ENCODE results near the gene PLEKHH3.

The PLEKHH3 gene

GRCh38 chr17:42676424-42677011, at the start of gene PLEKHH3:
TSS of gene PLEKHH3 (minus strand) at chr17:42676994. CDS start at chr17:42676563, 431 bp downstream.
- no peak for DNase-seq (ENCODE audit: low read depth)

- no peak for DNase-seq (ENCODE audit: low read depth)
These were observed 48.3 kb upstream of the PLEKHH3 start for GRCh38 chr17:42725143-42725542.

- peak; percentile 58 for DNase-seq (ENCODE audit: low read depth)
These were observed 46.8 kb upstream of the PLEKHH3 start for GRCh38 chr17:42723636-42724035.

- peak; percentile 67 for DNase-seq (ENCODE audit: low read depth)
These were observed 44.3 kb upstream of the PLEKHH3 start for GRCh38 chr17:42720996-42721583.

- DNase-seq (ENCODE audit: low read depth): no peak
These were observed 32.8 kb upstream of the PLEKHH3 start for GRCh38 chr17:42709561-42709960.

GRCh38 chr17:42708588-42708987, 31.8 kb upstream of the PLEKHH3 start:
- DNase-seq (ENCODE audit: low read depth): no peak

GRCh38 chr17:42706732-42707131, 29.9 kb upstream of the PLEKHH3 start:
- no peak for DNase-seq (ENCODE audit: low read depth)

GRCh38 chr17:42704837-42705494, 28.2 kb upstream of the PLEKHH3 start:
- no peak for DNase-seq (ENCODE audit: low read depth)

- no peak for DNase-seq (ENCODE audit: low read depth)
These were observed 27.7 kb upstream of the PLEKHH3 start for GRCh38 chr17:42704490-42704836.

GRCh38 chr17:42702446-42702845, 25.7 kb upstream of the PLEKHH3 start:
- no peak for DNase-seq (ENCODE audit: low read depth)

- no peak for DNase-seq (ENCODE audit: low read depth)
These were observed 23.9 kb upstream of the PLEKHH3 start for GRCh38 chr17:42700586-42701289.

GRCh38 chr17:42699415-42699740, 22.6 kb upstream of the PLEKHH3 start:
- no peak for DNase-seq (ENCODE audit: low read depth)

GRCh38 chr17:42698736-42699414, 22.1 kb upstream of the PLEKHH3 start:
- DNase-seq (ENCODE audit: low read depth): peak; percentile 77

GRCh38 chr17:42697108-42697811, 20.5 kb upstream of the PLEKHH3 start:
- DNase-seq (ENCODE audit: low read depth): no peak

GRCh38 chr17:42695500-42695899, 18.7 kb upstream of the PLEKHH3 start:
- no peak for DNase-seq (ENCODE audit: low read depth)

GRCh38 chr17:42694524-42694923, 17.7 kb upstream of the PLEKHH3 start:
- no peak for DNase-seq (ENCODE audit: low read depth)

GRCh38 chr17:42692489-42692888, 15.7 kb upstream of the PLEKHH3 start:
- DNase-seq (ENCODE audit: low read depth): no peak

- DNase-seq (ENCODE audit: low read depth): no peak
These were observed 14.3 kb upstream of the PLEKHH3 start for GRCh38 chr17:42691021-42691545.

GRCh38 chr17:42690596-42690995, 13.8 kb upstream of the PLEKHH3 start:
- DNase-seq (ENCODE audit: low read depth): no peak

- no peak for DNase-seq (ENCODE audit: low read depth)
These were observed 11.0 kb upstream of the PLEKHH3 start for GRCh38 chr17:42687707-42688320.

- DNase-seq (ENCODE audit: low read depth): no peak
These were observed 9.8 kb upstream of the PLEKHH3 start for GRCh38 chr17:42686520-42687128.
